HepG2 (cell line): Measurements from ENCODE around the gene PSMB1. TPM values are rescaled to one million over a fixed set of nuclear protein-coding genes. Genes with fewer than 3 reads are reported as not detected.

Experiments used
- ATAC-seq: fragments of 200-7000 bp; cut with Tn5 transposase; 3 replicates; pipeline ENCODE4 v1.9.1; 2020; ENCODE audit warnings: mild to moderate bottlenecking, moderate library complexity
- BruUV-seq: library from RNA; stranded (reverse); fragments of 400-500 nt; replicated peaks from 2 replicates; lab custom pipeline; 2021; lab: Mats Ljungman, UMichigan
- CTCF ChIA-PET: fragments of 300-600 bp; formaldehyde crosslinking; extraction: SDS; loops from one replicate; lab custom pipeline; 2021; ENCODE audit warnings: low total read pairs, inconsistent platforms, low intra/inter-chr PET ratio; lab: Yijun Ruan, JAX
- POLR2A ChIA-PET: fragments of 350-600 bp; sonication (Branson Sonifier 250); formaldehyde crosslinking; loops from one replicate; lab custom pipeline; 2020; ENCODE audit warnings: antibody characterized with exemption, inconsistent platforms; lab: Yijun Ruan, JAX
- DNase-seq: peaks from one replicate; pipeline ENCODE4 v3.0.0-alpha.2; 2015; ENCODE audit warnings: low spot score
- FAIRE-seq: peaks from 3 replicates; lab custom pipeline; 2011; peaks lifted over from hg19 to GRCh38; lab: Jason Lieb, UNC
- H2AFZ ChIP-seq: one replicate; pipeline ENCODE4 v1.6.1; 2011; ENCODE audit warnings: low read length, inconsistent platforms
- H3K27ac ChIP-seq: fragments of 300-600 bp; 3 replicates; pipeline ENCODE4 v1.8.0; 2011; ENCODE audit warnings: mixed run types, mild to moderate bottlenecking, mixed read lengths, low read length, inconsistent platforms; ENCODE audit not compliant: insufficient read depth; ENCODE audit errors: extremely low read length
- H3K27me3 ChIP-seq, 2 experiments: fragments of 200-600 bp in 1 of 2; 2 replicates in 1 of 2; 3 replicates in 1 of 2; pipeline versions ENCODE4 v1.6.0 to v1.8.0; 2011; ENCODE audit warnings: low read length in 2 of 2, mild to moderate bottlenecking in 2 of 2, moderate library complexity in 2 of 2, inconsistent platforms in 1 of 2; ENCODE audit not compliant: insufficient read depth in 2 of 2, control insufficient read depth in 1 of 2
- H3K36me3 ChIP-seq, 2 experiments: fragments of 200-600 bp in 1 of 2; replicated peaks in 1 of 2; 2 replicates in 1 of 2; 3 replicates in 1 of 2; pipeline versions ENCODE4 v1.5.1 to v1.8.0; 2011; ENCODE audit warnings: low read length in 2 of 2, inconsistent platforms in 1 of 2; ENCODE audit not compliant: insufficient read depth in 2 of 2, control insufficient read depth in 1 of 2
- H3K4me1 ChIP-seq: 2 replicates; pipeline ENCODE4 v1.5.1; 2012; ENCODE audit warnings: low read length, inconsistent platforms; ENCODE audit not compliant: insufficient read depth
- H3K4me2 ChIP-seq: 2 replicates; pipeline ENCODE4 v1.6.0; 2011; ENCODE audit warnings: low read depth, low read length, inconsistent platforms
- H3K4me3 ChIP-seq, 3 experiments: fragments of 200-600 bp in 1 of 3; sonication (generic), shearing (Covaris generic) in 1 of 3; replicated peaks in 1 of 3; 2 replicates each; pipeline ENCODE4 v1.5.1; 2011 to 2016; ENCODE audit warnings: low read length in 3 of 3, inconsistent platforms in 2 of 3, low read depth in 2 of 3, mild to moderate bottlenecking in 2 of 3, control low read depth in 1 of 3, mixed read lengths in 1 of 3; ENCODE audit not compliant: insufficient read depth in 1 of 3
- H3K79me2 ChIP-seq: one replicate; pipeline ENCODE4 v1.6.1; 2011; ENCODE audit warnings: low read length, inconsistent platforms; ENCODE audit not compliant: insufficient read depth
- H3K9ac ChIP-seq: 2 replicates; pipeline ENCODE4 v1.6.0; 2011; ENCODE audit warnings: mild to moderate bottlenecking, low read depth, low read length, inconsistent platforms; ENCODE audit not compliant: insufficient read depth
- H3K9me3 ChIP-seq: 2 replicates; pipeline ENCODE4 v1.5.1; 2012; ENCODE audit warnings: mild to moderate bottlenecking, low read length
- H4K20me1 ChIP-seq: 2 replicates; pipeline ENCODE4 v1.6.0; 2011; ENCODE audit warnings: inconsistent platforms, mild to moderate bottlenecking, low read length, moderate library complexity; ENCODE audit not compliant: insufficient read depth
- CEBPB ChIP-seq: IDR thresholded peaks from 2 replicates; pipeline ENCODE4 v1.6.1; 2011; ENCODE audit warnings: low read depth, low read length, improper control_type of control experiment, borderline replicate concordance
- CHCHD3 ChIP-seq: sonication (generic); formaldehyde crosslinking; IDR thresholded peaks from 2 replicates; pipeline ENCODE4 v1.8.0; 2022; ENCODE audit warnings: mild to moderate bottlenecking, missing genetic modification reagents, moderate library complexity
- HNRNPH1 ChIP-seq: fragments of 200-400 bp; formaldehyde crosslinking; optimal IDR thresholded peaks from 2 replicates; pipeline ENCODE3; 2017; ENCODE audit warnings: mild to moderate bottlenecking, low read depth, low read length
- ZFX ChIP-seq: sonication (generic); formaldehyde crosslinking; IDR thresholded peaks from 2 replicates; pipeline ENCODE4 v1.4.0; 2020; ENCODE audit warnings: mild to moderate bottlenecking, low read depth, missing genetic modification reagents, moderate library complexity
- ZNF136 ChIP-seq: sonication (generic); formaldehyde crosslinking; IDR thresholded peaks from 2 replicates; pipeline ENCODE4 v1.8.1; 2022; ENCODE audit warnings: low read depth, mild to moderate bottlenecking, moderate library complexity, missing genetic modification reagents
- ZNF564 ChIP-seq: sonication (generic); formaldehyde crosslinking; IDR thresholded peaks from 2 replicates; pipeline ENCODE4 v1.8.1; 2023; ENCODE audit warnings: mild to moderate bottlenecking, missing genetic modification reagents
- ZNF577 ChIP-seq: sonication (generic); formaldehyde crosslinking; IDR thresholded peaks from 2 replicates; pipeline ENCODE4 v1.4.0; 2020; ENCODE audit warnings: mild to moderate bottlenecking, low read depth, missing genetic modification reagents, borderline replicate concordance
- ZNF768 ChIP-seq: sonication (generic); formaldehyde crosslinking; IDR thresholded peaks from 2 replicates; pipeline ENCODE4 v1.4.0; 2020; ENCODE audit warnings: missing genetic modification reagents
- WGBS: methylation state at CpG from one replicate; pipeline ENCODE4 v1.1.6; 2017; ENCODE audit warnings: low lambda C conversion rate; 5-methylcytosine and 5-hydroxymethylcytosine counted together
- in situ Hi-C: cut with HindIII; loops from 2 replicates; pipeline ENCODE4 v1.10.0; 2017; ENCODE audit warnings: low pct_unique_long_range_greater_than_20kb; ENCODE audit not compliant: extremely low pct_ligation_motif_present
- intact Hi-C: fragments of 100-400 bp; cut with micrococcal nuclease; formaldehyde crosslinking; loops from one replicate; pipeline ENCODE4 v1.10.0; 2022; ENCODE audit not compliant: unreplicated experiment
- polyA plus RNA-seq, 8 experiments: library from polyadenylated mRNA; depleted of rRNA in 3 of 8; stranded (reverse) in 7 of 8; unstranded in 1 of 8; fragments of >200 nt; fragmentation: Illumina TruSeq in 4 of 8; extraction: Trizol in 4 of 8; gene quantifications; 2 replicates each; pipeline versions ENCODE4 v1.2.1 to v1.2.3, GENCODE V29; 2011 to 2016; ENCODE audit warnings: low read depth in 4 of 8, missing spikeins in 1 of 8, mixed read lengths in 1 of 8; ENCODE audit not compliant: insufficient read depth in 1 of 8
- total RNA-seq, 5 experiments: library from RNA; depleted of rRNA; stranded (reverse); fragments of >200 nt; fragmentation: Illumina TruSeq; extraction: Trizol; gene quantifications; 2 replicates each; pipeline ENCODE4 v1.2.3, GENCODE V29; 2016; ENCODE audit warnings: low read depth in 1 of 5
- TF ChIP-seq, protein P1 (sequence below): sonication (generic); formaldehyde crosslinking; conservative IDR thresholded peaks from 2 replicates; pipeline ENCODE4 v1.4.0; 2020; ENCODE audit warnings: mild to moderate bottlenecking, missing genetic modification reagents, moderate library complexity
- TF ChIP-seq, protein P2 (sequence below): IDR thresholded peaks from 2 replicates; pipeline ENCODE4 v1.6.1; 2012; ENCODE audit warnings: low read depth, low read length, improper control_type of control experiment
- TF ChIP-seq, protein P3 (sequence below), 2 experiments: IDR thresholded peaks; 2 replicates each; pipeline ENCODE4 v1.6.1; 2011 to 2012; ENCODE audit warnings: low read length in 2 of 2, borderline replicate concordance in 1 of 2, low read depth in 1 of 2, mild to moderate bottlenecking in 1 of 2, moderate library complexity in 1 of 2

PSMB1 gene
- total and polyA plus RNA-seq, 2 of the 13 experiments (the other 11 are each of a cell fraction or from before 2014, with no cell fraction given) = 528 to 592 TPM

DNA sequence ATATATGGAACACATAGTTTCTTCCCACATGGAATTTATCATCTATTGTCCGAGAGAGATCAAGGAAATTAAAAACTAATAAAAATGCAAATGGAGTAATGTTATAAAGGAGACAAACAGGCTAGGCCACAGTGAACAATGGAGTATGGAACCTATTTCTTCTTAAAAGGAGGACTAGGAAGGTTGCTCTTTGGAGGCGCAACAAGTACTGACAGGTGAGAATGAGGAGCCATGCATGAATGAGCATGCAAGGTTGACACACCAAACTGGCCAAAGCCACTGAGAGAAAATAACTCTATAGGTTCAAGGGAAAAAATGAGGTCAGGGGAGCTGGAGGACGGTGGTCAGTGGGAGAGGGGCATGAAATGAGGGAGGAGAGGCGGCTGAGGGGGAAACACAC is 40.9 kb downstream of the PSMB1 start:
- WGBS = 41% methylated on average over 4 of the region's 4 CpGs
- Histone ChIP-seq H3K4me2 (no peak overlapping the region), H3K79me2 (no peaks in the 10 kb centered on the region), H2AFZ (no peak overlapping the region), H3K4me1 (0 out of 2 replicates have a peak, but pooled peaks cover 5% of the 10 kb centered on the region), H3K27me3 (no peaks in the 10 kb centered on the region), H3K4me3 (no peak overlapping the region), H3K36me3 (no peaks in the 10 kb centered on the region), H3K27ac (no peak overlapping the region), H4K20me1 (no peaks in the 10 kb centered on the region), H3K9ac (no peak overlapping the region), H3K9me3 (no peaks in the 10 kb centered on the region)
- intact Hi-C loops (loop anchor here (10.0 kb wide), 1 partner anchor 347 kb away; no protein-coding TSS in a partner anchor), in situ Hi-C loops (loop anchor here (10.0 kb wide), 1 partner anchor 557 kb away; no protein-coding TSS in a partner anchor)
- ChIA-PET POLR2A (no interaction called here), CTCF (no interaction called here)
- no TSS peak for BruUV-seq
- no peak for ATAC-seq
- FAIRE-seq = no peak
- TF ChIP-seq, protein P1, sequence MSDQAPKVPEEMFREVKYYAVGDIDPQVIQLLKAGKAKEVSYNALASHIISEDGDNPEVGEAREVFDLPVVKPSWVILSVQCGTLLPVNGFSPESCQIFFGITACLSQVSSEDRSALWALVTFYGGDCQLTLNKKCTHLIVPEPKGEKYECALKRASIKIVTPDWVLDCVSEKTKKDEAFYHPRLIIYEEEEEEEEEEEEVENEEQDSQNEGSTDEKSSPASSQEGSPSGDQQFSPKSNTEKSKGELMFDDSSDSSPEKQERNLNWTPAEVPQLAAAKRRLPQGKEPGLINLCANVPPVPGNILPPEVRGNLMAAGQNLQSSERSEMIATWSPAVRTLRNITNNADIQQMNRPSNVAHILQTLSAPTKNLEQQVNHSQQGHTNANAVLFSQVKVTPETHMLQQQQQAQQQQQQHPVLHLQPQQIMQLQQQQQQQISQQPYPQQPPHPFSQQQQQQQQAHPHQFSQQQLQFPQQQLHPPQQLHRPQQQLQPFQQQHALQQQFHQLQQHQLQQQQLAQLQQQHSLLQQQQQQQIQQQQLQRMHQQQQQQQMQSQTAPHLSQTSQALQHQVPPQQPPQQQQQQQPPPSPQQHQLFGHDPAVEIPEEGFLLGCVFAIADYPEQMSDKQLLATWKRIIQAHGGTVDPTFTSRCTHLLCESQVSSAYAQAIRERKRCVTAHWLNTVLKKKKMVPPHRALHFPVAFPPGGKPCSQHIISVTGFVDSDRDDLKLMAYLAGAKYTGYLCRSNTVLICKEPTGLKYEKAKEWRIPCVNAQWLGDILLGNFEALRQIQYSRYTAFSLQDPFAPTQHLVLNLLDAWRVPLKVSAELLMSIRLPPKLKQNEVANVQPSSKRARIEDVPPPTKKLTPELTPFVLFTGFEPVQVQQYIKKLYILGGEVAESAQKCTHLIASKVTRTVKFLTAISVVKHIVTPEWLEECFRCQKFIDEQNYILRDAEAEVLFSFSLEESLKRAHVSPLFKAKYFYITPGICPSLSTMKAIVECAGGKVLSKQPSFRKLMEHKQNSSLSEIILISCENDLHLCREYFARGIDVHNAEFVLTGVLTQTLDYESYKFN (CRISPR knock-in tag) = no peak
- TF ChIP-seq, protein P2, sequence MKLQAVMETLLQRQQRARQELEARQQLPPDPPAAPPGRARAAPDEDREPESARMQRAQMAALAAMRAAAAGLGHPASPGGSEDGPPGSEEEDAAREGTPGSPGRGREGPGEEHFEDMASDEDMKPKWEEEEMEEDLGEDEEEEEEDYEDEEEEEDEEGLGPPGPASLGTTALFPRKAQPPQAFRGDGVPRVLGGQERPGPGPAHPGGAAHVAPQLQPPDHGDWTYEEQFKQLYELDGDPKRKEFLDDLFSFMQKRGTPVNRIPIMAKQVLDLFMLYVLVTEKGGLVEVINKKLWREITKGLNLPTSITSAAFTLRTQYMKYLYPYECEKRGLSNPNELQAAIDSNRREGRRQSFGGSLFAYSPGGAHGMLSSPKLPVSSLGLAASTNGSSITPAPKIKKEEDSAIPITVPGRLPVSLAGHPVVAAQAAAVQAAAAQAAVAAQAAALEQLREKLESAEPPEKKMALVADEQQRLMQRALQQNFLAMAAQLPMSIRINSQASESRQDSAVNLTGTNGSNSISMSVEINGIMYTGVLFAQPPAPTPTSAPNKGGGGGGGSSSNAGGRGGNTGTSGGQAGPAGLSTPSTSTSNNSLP = no peak
- TF ChIP-seq ZNF577 (CRISPR knock-in tag) = no peak
- TF ChIP-seq ZNF136 = no peak
- TF ChIP-seq, protein P3, sequence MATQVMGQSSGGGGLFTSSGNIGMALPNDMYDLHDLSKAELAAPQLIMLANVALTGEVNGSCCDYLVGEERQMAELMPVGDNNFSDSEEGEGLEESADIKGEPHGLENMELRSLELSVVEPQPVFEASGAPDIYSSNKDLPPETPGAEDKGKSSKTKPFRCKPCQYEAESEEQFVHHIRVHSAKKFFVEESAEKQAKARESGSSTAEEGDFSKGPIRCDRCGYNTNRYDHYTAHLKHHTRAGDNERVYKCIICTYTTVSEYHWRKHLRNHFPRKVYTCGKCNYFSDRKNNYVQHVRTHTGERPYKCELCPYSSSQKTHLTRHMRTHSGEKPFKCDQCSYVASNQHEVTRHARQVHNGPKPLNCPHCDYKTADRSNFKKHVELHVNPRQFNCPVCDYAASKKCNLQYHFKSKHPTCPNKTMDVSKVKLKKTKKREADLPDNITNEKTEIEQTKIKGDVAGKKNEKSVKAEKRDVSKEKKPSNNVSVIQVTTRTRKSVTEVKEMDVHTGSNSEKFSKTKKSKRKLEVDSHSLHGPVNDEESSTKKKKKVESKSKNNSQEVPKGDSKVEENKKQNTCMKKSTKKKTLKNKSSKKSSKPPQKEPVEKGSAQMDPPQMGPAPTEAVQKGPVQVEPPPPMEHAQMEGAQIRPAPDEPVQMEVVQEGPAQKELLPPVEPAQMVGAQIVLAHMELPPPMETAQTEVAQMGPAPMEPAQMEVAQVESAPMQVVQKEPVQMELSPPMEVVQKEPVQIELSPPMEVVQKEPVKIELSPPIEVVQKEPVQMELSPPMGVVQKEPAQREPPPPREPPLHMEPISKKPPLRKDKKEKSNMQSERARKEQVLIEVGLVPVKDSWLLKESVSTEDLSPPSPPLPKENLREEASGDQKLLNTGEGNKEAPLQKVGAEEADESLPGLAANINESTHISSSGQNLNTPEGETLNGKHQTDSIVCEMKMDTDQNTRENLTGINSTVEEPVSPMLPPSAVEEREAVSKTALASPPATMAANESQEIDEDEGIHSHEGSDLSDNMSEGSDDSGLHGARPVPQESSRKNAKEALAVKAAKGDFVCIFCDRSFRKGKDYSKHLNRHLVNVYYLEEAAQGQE (IDR thresholded peaks at IDR 0.05; ENCODE audit: borderline replicate concordance in 1 of 2, low read depth in 1 of 2, low read length in 2 of 2) = no peak
- TF ChIP-seq CHCHD3 (CRISPR knock-in tag) = no peak
- TF ChIP-seq ZFX (CRISPR knock-in tag) = no peak
- no peak for TF ChIP-seq HNRNPH1
- no peak for TF ChIP-seq ZNF564 (CRISPR knock-in tag)
- TF ChIP-seq ZNF768 (CRISPR knock-in tag) = no peak
- no peak for TF ChIP-seq CEBPB
- DNase-seq = no peak
